ENCODE data around the gene CRTC1.
"Not testable (repeated sequence)": the region's sequence is repeated elsewhere in the genome, so short reads cannot be mapped to it uniquely, and the experiment has no call there.

Gene CRTC1

DNA sequence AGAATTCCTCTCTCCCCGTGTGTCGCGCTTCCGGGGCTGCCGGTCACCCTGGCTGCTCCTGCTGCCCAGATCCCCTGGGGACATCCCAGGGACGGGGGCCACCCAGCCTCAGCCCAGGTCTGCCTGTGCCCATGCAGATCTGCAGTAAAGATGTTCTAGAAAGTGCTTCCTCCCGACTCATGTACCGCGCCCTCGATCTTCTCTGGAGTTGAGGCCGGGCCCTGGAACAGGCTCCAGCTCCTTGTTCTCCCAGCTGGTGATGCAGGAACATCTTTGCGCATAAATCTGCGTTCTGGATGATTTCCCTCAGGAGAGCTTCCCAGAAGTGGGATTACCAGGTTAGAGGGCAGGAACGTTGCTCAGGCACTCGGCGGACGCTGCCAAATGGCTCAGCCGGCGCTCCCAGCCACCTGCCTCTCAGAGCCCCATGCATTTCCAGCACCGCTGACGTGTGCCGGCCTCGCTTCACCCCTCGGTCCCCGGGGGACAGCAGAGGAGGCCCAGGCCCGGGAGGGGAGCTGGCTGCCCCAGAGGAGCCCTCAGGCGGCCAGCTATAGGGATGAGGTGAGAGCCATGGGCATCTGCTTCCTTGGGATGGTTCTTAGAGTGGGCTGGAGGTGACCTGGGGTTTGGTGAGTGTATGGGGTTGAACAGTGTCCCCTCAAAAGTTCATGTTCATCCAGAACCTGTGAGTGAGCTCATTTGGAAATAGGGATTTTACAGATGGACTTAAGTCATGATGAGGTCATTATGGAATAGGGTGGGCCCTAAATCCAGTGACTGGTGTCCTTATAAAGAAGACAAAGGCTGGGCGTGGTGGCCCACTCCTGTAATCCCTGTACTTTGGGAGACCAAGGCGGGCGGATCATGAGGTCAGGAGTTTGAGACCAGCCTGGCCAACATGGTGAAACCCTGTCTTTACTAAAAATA, 42.6 kb downstream of the CRTC1 start:
- peak in 2 of 58 donors; percentile 12 to 20 for DNase-seq

DNA sequence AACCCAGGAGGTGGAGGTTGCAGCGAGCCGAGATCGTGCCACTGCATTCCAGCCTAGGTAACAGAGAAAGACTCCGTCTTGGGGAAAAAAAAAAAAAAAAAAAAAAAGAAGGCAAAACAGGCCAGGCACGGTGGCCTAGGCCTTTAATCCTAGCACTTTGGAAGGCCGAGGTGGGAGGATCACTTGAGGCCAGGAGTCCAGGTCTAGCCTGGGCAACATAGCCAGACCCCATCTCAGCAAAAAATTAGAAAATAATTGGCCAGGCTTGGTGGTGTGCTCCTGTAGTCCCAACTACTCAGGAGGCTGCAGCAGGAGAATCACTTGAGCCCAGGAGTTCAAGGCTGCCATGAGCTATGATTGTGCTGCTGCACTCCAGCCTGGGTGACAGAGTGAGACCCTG, 43.4 kb downstream of the CRTC1 start:
- DNase-seq = no peak

DNA sequence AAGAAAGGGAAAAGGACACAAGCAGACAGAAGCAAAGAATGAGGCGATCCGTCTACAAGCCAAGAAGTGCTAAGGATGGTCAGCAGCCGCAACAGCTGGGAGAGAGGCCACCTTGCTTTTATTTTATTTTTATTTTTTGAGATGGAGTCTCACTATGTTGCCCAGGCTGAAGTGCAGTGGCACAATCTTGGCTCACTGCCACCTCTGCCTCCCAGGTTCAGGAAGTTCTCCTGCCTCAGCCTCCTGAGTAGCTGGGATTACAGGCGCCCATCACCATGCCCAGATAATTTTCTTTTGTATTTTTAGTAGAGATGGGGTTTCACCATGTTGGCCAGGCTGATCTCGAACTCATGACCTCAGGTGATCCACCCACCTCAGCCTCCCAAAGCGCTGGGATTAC, 44.1 kb downstream of the CRTC1 start:
- not testable (repeated sequence) for DNase-seq

DNA sequence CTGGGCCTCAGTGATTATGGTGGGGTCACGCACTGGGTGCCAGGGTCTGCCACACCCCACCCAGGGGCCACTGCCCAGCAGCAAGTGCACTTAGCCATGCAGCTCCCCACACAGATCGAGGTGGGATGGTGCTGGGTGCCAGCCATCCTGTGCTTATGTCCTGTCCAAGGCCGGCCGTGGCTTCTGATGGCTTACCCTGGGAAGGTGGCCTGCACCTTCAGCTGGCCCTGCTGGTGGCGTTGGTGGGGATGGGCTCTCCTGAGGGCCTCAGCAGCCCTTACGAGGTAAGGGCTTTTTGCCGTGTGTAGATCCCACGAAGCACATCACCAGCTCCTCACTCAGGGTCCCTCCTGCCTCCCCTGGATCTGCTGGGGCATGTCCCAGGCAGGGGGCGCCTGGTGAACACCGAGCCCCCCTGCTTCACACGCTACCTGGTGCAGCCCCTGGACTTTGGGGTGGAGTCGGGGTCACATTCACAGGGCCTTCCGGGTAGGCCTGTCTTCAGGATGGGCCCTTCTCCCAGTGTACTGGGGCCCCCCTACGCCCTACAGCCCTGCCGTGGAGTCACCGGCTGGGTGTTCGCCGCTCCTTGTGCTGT, 46.6 kb downstream of the CRTC1 start:
- no peak for DNase-seq

DNA sequence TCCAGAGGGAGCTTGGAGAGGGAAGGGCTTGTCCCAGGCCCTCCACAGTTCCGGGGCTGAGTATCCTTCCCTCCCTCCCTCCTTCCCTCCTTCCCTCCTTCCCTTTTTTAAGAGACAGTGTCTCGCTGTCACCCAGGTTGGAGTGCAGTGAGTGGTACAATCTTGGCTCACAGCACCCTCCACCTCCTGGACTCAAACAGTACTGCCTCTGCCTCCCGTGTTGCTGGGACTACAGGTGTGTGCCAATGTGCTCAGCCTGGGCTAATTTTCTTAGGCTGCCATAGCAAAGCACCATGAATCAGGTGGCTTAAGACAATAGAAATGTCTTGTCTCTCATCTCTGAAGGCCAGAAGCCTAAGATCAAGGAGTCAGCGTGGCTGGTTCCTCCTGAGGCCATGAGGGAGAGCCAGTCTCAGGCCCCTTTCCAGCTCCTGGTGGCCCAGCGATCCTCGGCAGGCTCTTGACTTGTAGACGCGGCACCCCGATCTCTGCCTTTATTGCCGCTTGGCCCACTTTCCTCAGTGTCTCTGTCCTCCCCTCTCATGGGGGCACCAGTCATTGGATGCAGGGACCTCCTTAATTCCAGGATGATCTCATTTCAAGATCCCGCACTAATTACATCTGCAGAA, 47.5 kb downstream of the CRTC1 start:
- no peak for DNase-seq

DNA sequence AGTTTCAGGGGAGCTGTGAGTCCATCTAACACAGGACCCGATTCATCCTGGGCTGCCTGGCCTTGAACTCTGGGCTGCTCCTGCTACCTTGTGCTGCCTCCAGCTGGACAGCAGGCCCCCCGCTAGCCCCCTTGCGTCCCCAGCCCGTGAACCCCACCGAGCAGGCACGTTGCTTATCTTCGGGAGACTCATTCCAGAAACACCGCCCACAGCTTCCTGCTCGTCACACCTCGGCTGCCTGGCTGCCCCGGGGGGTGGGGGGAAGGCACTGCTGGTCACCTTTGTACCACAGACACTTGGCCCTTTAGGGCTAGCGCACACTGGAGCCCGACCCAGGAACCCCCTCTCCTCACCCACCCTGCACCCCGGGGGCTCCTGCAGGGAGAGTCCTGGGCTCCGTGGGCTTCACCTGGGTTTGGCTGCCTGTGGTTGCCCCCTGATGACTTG, 48.1 kb downstream of the CRTC1 start:
- DNase-seq = no peak

DNA sequence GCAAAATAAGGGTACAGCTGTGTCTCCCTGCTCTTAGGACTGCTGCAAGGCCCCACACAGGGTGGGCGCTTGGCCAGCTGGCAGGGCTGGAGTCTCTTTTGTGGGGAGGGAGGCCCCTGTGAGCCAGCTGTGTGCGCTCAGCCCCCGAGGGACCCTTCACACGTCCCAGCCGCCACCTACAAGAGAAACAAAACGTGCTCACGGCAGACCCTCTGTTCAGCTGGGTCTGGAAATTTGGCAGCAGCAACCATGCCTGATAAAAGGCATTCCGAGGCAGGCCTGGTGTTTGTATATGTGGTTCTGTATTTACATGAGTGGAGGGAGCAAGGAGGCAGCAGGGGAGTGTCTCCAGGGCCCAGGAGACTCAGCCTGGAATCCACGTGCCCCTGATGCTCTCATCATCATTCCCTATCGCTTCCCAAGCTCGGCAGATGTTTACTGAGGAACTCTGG, 49.7 kb downstream of the CRTC1 start:
- DNase-seq = no peak

DNA sequence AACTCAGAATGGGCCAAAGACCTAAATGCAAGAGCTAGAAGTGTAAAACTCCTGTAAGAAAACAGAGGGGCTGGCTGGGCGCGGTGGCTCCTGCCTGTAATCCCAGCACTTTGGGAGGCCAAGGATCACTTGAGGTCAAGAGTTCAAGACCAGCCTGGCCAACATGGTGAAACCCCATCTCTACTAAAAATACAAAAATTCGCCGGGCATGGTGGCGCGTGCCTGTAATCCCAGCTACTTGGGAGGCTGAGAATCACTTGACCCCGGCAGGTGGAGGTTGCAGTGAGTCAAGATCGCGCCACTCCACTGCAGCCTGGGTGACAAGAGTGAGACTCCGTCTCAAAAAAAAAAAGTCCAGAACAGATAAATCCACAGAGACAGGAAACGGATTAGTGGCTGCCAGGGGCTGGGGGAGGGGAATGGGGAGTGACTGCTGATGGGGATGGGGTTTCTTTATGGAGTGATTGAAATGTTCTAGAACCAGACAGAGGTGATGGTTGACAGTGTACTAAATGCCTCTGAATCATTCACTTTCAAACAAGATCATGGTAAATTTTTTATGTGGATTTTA, 50.4 kb downstream of the CRTC1 start:
- not testable (repeated sequence) for DNase-seq

DNA sequence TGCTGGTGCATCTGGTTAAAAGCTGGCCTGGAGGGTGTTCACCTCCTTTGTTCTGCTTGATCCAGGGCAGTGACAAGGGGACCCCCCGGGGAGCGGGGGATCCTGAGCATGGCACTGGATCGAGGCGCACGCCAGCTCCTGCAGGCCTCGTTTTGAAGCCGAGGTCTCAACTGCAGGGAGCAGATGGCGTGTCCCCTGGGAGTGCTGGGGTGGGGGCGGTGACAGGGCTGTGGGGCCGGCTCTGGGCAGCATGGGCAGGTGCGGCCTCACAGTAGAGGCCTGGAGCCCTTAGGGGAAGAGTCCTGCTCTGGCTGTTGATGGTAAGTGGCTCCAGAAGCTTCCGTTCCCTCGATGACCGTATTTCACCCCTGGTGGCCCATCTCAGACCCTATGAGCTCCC, 51.8 kb downstream of the CRTC1 start:
- no peak for DNase-seq

DNA sequence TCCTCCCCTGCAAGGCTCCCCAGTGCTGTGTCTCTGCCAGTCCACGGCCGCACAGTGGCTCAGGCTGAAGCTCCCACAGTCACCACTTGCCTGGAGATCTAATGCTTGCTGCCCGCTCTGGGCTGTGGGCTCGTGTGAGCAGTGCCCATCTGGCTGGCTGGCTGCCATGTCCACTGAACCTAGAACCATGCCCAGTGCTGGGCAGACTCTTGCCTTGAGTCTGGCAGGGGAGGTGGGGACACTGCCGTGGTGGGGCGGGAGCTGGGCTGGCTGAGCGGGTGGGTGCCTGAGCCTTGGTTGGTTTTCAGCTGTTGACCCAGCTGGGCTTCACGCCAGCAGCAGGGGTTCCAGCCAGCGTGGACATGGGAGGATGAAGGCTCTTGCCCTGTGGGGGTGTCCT, 52.3 kb downstream of the CRTC1 start:
- DNase-seq = peak in 43 of 58 donors; percentile 6 to 75 (median 32)

DNA sequence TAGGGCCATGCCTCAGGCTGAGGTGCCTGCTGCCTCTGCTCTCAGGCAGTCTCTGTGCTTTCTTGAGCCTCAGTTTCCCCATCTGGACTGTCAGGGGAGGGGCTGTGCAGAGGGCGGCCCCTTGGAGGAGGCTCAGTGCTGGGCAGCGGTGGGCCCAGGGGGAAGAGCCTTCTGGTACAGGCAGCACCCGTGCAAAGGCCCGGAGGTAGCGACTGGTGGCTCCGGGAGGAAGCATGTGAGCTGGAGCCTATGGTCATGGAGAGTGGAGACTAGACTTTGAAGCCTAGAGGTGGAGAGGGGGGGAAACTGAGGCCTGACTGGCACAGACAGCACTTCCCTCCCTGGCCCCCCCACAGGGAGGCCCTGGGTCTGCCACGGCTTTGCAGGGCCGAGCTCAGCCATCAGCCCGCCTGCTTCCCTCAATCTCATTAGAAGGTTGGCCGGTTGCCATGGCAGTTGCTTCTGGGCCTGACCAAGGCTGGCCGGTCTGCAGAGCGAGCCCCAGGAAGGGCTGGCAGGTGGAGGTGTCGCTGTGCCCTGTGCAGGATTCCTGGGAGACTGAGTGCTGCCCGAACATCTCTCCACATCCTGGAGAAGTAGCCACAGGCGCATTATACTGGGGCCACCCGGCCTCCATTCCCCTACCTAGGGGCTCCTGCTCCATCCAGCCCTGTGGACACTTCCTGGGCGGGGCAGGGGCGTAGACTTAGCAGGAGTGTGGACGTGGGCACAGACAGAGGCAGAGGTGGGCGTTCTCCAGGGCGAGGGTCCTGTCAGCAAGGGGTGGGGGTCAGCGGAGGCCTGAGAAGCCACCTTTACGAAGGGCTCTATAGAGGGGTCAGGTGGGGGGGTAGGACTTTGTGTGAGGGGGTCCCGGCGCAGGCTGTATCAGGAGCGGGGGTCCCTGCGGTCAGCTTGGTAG, 53.2 kb downstream of the CRTC1 start:
- peak in 10 of 58 donors; percentile 5 to 38 (median 16) for DNase-seq

DNA sequence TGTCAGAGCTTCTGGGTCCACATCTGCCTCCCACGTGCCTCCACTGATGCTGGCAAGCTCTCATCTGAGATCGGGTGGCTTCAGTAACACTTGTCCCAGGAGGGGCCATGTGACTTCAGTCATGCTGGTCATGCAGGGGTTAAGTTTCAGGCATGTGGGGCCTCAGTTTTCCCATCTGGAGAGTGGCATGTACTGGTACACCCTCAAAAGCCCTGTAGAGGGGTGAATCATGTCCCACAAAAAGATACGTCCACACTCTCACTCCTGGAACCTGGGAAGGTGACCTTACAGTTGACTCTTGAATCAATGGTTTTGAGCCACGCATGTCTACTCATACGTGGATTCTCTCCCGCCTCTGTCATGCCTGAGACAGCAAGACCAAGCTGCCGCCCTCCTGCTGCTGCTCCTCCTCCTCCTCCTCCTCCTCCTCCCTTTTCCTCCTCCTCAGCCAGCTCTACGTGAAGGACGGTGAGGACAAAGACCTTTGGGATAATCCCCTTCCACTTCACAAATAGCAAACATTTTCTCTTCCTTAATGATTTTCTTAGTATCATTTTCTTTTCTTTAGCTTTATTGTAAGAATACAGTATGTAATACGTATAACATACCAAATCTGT, 54.0 kb downstream of the CRTC1 start:
- DNase-seq = no peak

DNA sequence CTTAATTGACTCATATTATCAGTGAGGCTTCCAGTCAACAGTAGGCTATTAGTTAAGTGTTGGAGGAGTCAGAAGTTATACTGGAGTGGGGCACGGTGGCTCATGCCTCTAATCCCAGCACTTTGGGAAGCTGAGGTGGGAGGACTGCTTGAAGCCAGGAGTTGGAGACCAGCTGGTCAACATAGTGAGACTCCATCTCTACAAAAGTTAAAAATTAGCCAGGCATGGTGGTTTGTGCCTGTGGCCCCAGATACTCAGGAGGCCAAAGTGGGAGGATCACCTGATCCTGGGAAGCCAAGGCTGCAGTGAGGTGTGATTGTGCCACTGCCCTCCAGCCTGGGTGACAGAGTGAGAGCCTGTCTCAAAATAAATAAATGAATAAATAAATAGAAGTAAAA, 54.5 kb downstream of the CRTC1 start:
- no peak for DNase-seq

DNA sequence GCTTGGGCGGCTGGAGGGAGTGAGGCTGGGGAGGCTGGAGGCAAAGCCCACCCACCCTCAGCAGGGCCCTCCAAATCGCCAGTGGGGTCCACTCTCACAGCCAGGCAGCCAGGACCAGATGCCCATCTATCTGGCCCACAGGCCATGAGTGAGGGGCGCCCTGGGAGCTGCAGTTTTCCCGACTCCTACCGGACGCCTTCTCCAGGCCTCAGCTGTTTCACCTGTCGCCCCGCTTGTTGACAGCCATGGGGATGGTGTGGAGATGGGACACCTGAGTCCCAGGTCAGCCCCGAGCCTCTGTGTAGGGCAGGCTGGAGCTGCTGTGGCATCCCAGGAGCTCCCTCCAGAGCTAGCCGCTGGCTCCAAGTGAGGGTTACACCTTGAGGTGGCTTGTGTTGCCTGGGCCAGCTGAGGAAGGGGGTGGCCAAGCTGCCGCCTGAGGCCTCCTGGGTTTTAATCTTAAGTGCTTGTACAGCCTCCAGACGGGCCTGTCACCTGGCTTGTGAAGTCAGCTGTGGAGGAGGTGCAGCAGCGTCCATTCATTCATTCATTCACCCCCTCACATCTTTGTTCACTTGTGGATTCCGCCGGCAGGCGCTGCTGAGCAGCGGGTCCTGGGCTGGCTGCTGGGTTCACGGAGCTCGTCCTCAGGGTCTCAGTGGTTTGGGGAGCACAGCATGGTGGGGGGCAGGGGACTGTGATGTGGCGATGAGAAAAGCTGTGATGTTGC, 55.6 kb downstream of the CRTC1 start:
- no peak for DNase-seq

DNA sequence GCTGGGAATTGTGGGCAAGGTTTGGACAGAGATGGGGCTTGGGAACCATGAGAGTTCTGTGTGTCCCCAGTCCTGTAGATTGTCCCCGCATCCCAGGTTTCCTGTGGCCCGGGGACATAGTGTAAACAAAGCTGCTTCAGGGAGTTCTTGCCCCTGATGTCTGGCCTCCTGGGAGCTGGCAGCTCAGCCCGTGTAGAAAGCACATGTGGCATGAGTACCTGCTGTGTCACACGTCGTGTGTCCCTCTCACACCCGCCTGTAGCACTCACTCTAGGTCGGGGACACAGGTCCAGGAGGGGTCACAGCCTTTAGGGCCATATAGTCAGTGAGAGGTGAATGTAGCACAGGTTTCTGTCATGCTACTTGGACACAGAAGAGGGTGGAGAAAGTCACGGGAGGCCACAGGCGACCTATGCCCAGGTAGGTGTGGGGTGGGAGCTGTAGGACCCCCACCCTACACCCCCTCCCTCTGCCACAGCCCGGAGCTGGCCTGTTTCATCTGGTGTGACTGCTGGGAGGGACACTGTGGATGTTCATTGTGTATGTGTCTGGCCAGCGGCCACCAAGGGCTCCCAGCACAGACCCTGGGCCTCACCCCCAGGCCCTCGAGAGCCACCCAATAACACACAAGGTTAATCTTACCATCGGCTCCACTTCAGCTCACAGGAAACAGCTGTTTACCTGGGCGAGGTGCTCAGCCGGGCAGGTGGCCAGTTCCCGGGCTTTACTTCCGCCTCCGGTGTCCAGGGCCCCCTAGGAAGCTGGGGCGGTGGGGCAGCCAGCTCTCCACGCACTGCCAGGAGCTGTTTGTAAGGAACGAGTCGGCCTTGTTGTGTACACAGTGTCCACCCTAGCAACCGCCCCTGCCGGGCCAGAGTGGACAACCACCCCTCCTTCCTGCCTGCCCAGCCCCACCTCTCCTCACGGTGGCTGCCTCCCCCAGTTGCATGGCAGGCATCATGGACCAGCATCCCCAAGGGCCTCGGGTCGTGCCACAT, 57.9 kb downstream of the CRTC1 start:
- peak in 4 of 58 donors; percentile 17 to 37 (median 22) for DNase-seq

DNA sequence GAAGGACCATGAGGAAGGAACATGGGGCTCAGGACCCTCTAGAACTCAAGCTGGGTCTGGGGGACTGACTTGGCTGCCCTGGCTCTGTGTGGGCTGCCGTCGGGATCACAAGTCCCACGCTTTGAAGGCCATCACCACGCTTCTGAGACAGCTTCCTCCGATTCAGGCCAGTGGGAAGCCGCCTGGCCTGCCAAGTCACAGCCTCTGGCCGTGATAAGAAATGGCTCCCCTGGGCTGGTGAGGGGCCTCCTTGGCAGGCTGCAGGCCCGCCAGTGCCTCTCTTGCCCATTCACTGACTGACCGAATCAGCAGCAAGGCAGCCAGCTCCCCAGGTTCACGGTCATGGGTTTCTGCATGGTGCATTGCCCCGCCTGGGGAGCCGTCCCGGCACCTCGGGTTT, 58.8 kb downstream of the CRTC1 start:
- no peak for DNase-seq

DNA sequence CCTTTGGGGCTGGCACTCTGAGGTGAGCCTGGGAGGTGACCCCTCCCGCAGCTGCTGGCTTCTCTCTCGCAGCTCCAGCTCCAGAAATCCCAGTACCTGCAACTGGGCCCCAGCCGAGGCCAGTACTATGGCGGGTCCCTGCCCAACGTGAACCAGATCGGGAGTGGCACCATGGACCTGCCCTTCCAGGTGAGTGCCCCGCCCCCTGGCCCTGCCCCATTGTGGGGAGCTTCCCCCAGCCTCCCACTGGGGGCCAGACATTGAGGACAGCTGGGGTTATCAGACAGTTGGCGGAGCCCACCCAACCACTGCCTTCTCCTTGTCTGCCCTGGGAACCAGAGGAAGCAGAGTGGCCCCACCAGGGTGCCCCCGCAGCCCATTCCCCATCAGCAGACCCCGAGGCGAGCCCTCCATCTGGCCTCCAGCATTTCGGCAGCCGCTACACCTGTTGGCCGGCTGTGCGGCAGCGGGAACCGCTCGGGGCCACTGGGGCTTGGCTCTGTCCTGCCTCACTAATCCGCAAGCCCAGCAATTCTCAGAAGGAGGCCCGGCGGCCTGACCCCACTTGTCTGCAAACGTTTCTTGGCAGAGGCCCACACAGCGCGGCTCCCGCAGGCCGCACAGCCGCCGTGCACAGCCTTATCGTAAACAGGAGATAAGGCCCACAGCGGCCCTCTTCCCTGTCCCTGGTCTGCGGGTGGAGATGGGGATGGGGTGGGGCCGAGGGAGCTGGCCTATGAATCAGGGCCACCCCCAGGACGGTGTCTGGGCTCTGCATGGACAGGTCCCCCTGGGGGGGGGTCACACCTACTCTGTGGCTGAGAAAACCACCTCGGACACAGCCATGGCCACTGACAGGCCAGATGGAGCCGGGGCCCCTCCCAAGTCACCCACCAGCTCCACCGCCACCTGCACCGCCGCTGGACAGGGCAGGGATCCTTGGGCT, 59.6 kb downstream of the CRTC1 start:
- DNase-seq = no peak
